Kidney (tissue), 14 donors: ENCODE data around the gene MAGI1. TPM values are rescaled to one million over a fixed set of nuclear protein-coding genes. Genes with fewer than 3 reads are reported as not detected.

Source experiments
- DNase-seq, 5 donors: peaks; one replicate each; pipeline ENCODE4 v3.0.0-alpha.2; 2013 to 2020
- FAIRE-seq: peaks from 2 replicates; lab custom pipeline; 2012; peaks lifted over from hg19 to GRCh38; lab: Jason Lieb, UNC
- H3K27ac ChIP-seq, 2 donors: one replicate each; pipeline ENCODE4 v1.7.0; 2013; ENCODE audit warnings: low read depth in 2 of 2, low read length in 2 of 2, inconsistent platforms in 1 of 2
- H3K27me3 ChIP-seq: one replicate; pipeline ENCODE4 v1.7.1; 2013; ENCODE audit warnings: low read length, inconsistent platforms; ENCODE audit not compliant: control insufficient read depth, insufficient read depth
- H3K36me3 ChIP-seq, 3 donors: one replicate each; pipeline versions ENCODE4 v1.7.0 to v1.7.1; 2013; ENCODE audit warnings: low read length in 3 of 3, control low read depth in 1 of 3, inconsistent platforms in 1 of 3; ENCODE audit not compliant: insufficient read depth in 3 of 3, control insufficient read depth in 2 of 3
- H3K4me1 ChIP-seq, 3 donors: one replicate each; pipeline versions ENCODE4 v1.7.0 to v1.7.1; 2013; ENCODE audit warnings: low read length in 3 of 3, inconsistent platforms in 1 of 3, low read depth in 1 of 3; ENCODE audit not compliant: control insufficient read depth in 2 of 3, insufficient read depth in 2 of 3
- H3K4me3 ChIP-seq, 3 donors: one replicate each; pipeline versions ENCODE4 v1.7.0 to v1.8.1; 2013; ENCODE audit warnings: low read length in 3 of 3, control low read depth in 1 of 3, inconsistent platforms in 1 of 3
- H3K9ac ChIP-seq, 3 donors: one replicate each; pipeline versions ENCODE4 v1.7.0 to v1.7.1; 2013; ENCODE audit warnings: low read length in 3 of 3, control low read depth in 1 of 3, inconsistent platforms in 1 of 3
- H3K9me3 ChIP-seq, 3 donors: one replicate each; pipeline versions ENCODE4 v1.7.0 to v1.7.1; 2013; ENCODE audit warnings: low read length in 3 of 3, control low read depth in 1 of 3, inconsistent platforms in 1 of 3; ENCODE audit not compliant: control insufficient read depth in 2 of 3, insufficient read depth in 1 of 3
- intact Hi-C: fragments of 100-400 bp; cut with DNase I; formaldehyde crosslinking; loops from one replicate; pipeline ENCODE4 v1.11.1; 2022
- polyA plus RNA-seq: library from polyadenylated mRNA; stranded (reverse); fragments of 350-450 nt; fragmentation: Illumina TruSeq; extraction: RNeasy Lipid Tissue Mini Kit (QIAGEN cat#74804); gene quantifications from one replicate; pipeline ENCODE4 v1.2.3, GENCODE V29; 2014; ENCODE audit warnings: low read depth, low replicate concordance; ENCODE audit not compliant: insufficient read depth
- total RNA-seq: library from RNA; stranded (reverse); fragmentation: NEBNext Ultra II Directional; extraction: Animal tissue kit (Norgen Biotek cat#: 25700); gene quantifications from one replicate; pipeline ENCODE4 v1.2.1, GENCODE V29; 2021
- TF ChIP-seq, protein P1 (sequence below): IDR thresholded peaks from 3 replicates; pipeline ENCODE4 v1.5.1; 2012; ENCODE audit warnings: mild to moderate bottlenecking, moderate library complexity, borderline replicate concordance; ENCODE audit not compliant: insufficient read depth; ENCODE audit errors: extremely low read depth
- donor health status: control.
- donor health status: control.
- donor health status: control.
- donor health status: control.
- donor health status: control.
- donor health status: DM: yes; HTN: yes; CAD: no.
- donor health status: Normal renal cell carcinoma (clear cell type).

The MAGI1 gene
- total and polyA plus RNA-seq, 2 donors from 2014 or later, result 8.2 to 42.8 TPM

DNA sequence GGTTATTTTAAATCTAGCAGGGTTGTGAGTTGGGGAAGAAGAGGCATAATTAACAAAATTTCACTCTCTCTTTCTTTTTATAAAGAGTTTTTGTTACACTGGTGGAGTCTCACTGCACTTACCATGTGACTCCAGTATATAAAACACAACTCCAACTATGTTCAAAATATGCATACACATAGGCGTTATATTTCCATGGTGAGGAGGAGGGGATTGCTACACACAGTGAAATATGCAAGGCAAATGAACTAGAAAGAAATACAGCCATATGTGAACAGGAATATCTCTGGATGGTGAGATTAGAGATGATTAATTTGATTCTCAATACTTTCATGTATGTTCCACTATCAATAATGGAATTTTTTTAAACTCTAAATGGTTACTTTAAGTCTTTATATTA lies 385.0 kb downstream of the MAGI1 start:
- no peaks in the 10 kb centered on the region for H3K27me3 ChIP-seq
- TF ChIP-seq, protein P1, sequence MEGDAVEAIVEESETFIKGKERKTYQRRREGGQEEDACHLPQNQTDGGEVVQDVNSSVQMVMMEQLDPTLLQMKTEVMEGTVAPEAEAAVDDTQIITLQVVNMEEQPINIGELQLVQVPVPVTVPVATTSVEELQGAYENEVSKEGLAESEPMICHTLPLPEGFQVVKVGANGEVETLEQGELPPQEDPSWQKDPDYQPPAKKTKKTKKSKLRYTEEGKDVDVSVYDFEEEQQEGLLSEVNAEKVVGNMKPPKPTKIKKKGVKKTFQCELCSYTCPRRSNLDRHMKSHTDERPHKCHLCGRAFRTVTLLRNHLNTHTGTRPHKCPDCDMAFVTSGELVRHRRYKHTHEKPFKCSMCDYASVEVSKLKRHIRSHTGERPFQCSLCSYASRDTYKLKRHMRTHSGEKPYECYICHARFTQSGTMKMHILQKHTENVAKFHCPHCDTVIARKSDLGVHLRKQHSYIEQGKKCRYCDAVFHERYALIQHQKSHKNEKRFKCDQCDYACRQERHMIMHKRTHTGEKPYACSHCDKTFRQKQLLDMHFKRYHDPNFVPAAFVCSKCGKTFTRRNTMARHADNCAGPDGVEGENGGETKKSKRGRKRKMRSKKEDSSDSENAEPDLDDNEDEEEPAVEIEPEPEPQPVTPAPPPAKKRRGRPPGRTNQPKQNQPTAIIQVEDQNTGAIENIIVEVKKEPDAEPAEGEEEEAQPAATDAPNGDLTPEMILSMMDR, result no peak
- H3K9me3 ChIP-seq, result peaks cover 0 to 11% (median 0%) of the 10 kb centered on the region in 3 donors
- H3K4me3 ChIP-seq, result no peak overlapping the region
- H3K9ac ChIP-seq, result no peak overlapping the region
- H3K27ac ChIP-seq, result no peak overlapping the region
- H3K4me1 ChIP-seq, result no peaks in the 10 kb centered on the region
- no peaks in the 10 kb centered on the region for H3K36me3 ChIP-seq
- intact Hi-C loops, result no loop called here
- DNase-seq (no peak), FAIRE-seq (no peak)

DNA sequence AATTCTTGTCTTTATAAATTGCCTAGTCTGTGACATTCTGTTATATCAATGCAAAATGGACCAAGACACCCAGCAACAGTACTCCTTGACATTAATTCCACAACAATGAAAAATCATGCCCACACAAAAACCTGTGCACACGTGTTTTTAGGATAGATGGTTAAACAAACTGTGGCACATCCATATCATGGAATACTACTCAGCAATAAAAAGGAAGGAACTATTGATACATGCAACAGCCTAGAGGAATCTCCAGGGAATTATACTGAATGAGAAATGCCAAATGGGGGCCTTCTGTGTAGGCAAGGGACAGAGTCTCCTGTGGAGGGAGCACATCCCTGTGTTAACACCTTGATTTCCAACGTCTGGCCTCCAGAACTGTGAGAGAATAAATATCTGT lies 388.5 kb downstream of the MAGI1 start:
- peaks cover 0 to 18% (median 0%) of the 10 kb centered on the region in 3 donors for H3K9me3 ChIP-seq
- FAIRE-seq (no peak), DNase-seq (no peak)
- intact Hi-C loops, result no loop called here
- no peaks in the 10 kb centered on the region for H3K27me3 ChIP-seq
- no peaks in the 10 kb centered on the region for H3K4me1 ChIP-seq
- H3K27ac ChIP-seq, result no peak overlapping the region
- H3K36me3 ChIP-seq, result no peaks in the 10 kb centered on the region
- no peak overlapping the region for H3K4me3 ChIP-seq
- no peak overlapping the region for H3K9ac ChIP-seq
- TF ChIP-seq, protein P1, result no peak

DNA sequence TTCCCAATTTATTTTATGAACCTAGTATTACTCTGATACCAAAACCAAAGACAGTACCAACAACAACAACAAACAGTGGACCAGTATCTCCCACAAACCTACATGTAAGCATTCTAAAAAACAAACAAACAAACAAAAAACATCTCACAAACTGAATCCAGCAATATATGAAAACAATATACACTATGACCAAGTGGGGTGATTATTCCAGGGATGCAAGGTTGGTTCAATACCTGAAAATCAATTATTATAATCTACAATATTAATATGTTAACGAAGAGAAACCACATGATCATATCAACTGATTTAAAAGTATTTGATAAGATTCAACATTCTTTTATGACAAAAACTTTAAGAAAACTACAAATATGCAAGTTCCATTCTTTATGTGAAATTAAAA lies 391.3 kb downstream of the MAGI1 start:
- Histone ChIP-seq H3K4me1 (no peaks in the 10 kb centered on the region), H3K36me3 (no peaks in the 10 kb centered on the region), H3K27ac (no peak overlapping the region), H3K9ac (no peak overlapping the region), H3K27me3 (no peaks in the 10 kb centered on the region), H3K4me3 (no peak overlapping the region), H3K9me3 (peaks cover 0 to 18% (median 0%) of the 10 kb centered on the region in 3 donors)
- FAIRE-seq (no peak), DNase-seq (no peak)
- TF ChIP-seq, protein P1, result no peak
- intact Hi-C loops, result no loop called here

DNA sequence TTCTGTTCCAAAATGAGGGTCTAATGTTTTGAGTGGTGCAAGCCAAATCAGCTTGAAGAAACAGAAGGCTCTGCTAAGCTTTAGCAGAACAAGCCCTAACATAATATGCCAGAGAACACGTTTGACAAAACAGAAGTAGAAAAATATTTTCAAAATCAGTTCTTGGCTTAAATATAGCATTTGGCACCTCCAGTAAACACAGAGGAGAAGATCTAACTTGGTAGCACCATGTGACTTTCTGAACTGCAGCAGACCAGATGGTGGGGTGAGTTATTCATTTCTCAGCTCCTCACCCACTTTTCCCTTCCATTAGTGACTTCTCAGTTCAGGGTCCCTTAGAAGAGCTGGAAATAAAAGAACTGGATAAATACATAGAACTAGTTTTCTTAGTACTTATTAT lies 395.8 kb downstream of the MAGI1 start:
- FAIRE-seq, result no peak
- H3K27me3 ChIP-seq, result no peaks in the 10 kb centered on the region
- DNase-seq, result no peak

More for the DNA sequence above, 395.8 kb downstream of the MAGI1 start:
- Histone ChIP-seq H3K9ac (no peak overlapping the region), H3K27ac (no peak overlapping the region), H3K9me3 (peaks cover 0 to 7% (median 0%) of the 10 kb centered on the region in 3 donors), H3K36me3 (no peaks in the 10 kb centered on the region), H3K4me3 (no peak overlapping the region), H3K4me1 (no peaks in the 10 kb centered on the region)
- TF ChIP-seq, protein P1, result no peak
- intact Hi-C loops, result no loop called here
